Forelimb muscle (tissue), 1 donor: ENCODE results near the gene CCDC28A. TPM values are rescaled to one million over a fixed set of nuclear protein-coding genes. Genes with fewer than 3 reads are reported as not detected.
A peak's percentile ranks its signal among the peaks of the same experiment; 100 is the strongest.

Experiments
- DNase-seq: peaks from one replicate; pipeline ENCODE4 v3.0.0-alpha.2; 2013; ENCODE audit warnings: low read depth
- polyA plus RNA-seq: library from polyadenylated mRNA; unstranded; fragments of 120-200 nt; gene quantifications from one replicate; pipeline ENCODE4 v1.2.1, GENCODE V29; 2013; ENCODE audit not compliant: insufficient read length

The CCDC28A gene
- polyA plus RNA-seq, 1 donor, result 10.4 TPM

DNA sequence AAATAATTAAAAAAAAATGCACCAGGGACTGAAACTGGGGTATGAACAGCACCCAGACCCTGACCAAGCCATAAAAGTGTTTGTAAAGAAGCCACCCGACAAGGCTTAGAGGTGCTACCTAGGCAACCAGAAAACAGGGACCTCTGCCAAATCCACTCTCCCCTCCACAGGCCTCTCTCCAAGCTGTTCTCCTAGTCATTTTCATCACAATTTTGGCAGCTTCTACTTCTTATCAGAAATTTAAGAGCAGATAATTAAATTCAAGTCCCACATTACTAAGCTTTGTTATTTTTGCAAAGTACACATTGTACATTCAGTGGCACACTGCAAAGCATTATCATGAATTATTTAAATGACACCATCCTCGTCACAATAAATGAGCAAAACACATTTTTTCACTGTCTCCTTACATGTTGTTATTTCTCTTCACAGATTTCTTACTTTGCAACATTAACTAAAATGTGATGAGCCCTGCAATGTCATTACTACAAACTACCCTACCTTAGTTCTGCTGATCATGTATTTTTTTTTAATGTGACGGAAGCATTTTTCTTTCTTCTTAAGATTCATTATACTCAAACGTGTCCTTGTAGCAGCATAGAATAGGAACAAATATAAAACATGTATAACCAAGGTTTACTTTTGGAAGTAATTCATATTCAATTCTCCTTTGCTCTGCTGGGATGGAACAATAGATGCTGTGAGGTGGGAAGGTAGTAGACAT is 60.4 kb downstream of the CCDC28A start:
- peak; percentile 40 for DNase-seq

DNA sequence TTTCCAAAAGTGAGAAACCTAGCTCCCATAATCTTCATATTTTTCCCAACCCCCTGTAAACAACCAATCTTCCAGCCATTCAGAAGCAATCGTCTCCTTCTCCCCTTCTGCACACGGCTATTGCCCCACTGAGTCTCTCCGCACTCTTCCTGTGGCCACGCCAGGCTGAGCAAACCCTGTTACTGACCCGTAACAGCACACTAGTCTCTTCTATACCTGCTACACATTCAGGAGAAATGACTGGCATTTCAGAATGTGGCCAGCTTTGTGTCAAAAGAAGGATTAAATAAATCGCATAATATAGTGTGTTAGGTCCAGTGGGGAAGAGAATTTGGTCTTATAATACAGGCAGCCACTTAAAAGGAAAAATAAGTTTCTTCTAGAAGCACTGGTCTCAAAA is 63.7 kb downstream of the CCDC28A start:
- DNase-seq, result no peak

Other genes with a start within 250 kb of the CCDC28A start
- 0.29 TPM for gene ECT2L, start 22.3 kb downstream of the CCDC28A start, polyA plus RNA-seq
- gene REPS1, start 214.5 kb downstream of the CCDC28A start, polyA plus RNA-seq, result 40.6 TPM